ENCODE results near the gene EPB41L2.
"Not testable (repeated sequence)": the region's sequence is repeated elsewhere in the genome, so short reads cannot be mapped to it uniquely, and the experiment has no call there.

Gene EPB41L2

DNA sequence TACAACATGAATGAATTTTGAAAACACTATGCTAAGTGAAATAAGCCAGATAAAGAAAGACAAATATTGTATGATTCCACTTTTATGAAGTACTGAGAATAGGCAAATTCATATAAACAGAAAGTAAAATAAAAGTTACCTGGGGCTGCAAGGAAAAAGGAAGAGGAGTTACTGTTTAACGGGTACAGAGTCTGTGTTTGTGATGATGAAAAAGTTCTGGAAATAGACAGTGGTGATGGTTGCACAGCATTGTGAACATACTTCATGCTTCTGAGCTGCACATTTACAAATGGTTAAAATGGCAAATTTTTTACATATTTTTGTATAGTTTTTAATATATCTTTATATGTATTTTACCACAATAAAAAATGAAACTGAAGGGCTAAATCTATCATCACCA, 29.4 kb downstream of the EPB41L2 start:
- DNase-seq: no peak

DNA sequence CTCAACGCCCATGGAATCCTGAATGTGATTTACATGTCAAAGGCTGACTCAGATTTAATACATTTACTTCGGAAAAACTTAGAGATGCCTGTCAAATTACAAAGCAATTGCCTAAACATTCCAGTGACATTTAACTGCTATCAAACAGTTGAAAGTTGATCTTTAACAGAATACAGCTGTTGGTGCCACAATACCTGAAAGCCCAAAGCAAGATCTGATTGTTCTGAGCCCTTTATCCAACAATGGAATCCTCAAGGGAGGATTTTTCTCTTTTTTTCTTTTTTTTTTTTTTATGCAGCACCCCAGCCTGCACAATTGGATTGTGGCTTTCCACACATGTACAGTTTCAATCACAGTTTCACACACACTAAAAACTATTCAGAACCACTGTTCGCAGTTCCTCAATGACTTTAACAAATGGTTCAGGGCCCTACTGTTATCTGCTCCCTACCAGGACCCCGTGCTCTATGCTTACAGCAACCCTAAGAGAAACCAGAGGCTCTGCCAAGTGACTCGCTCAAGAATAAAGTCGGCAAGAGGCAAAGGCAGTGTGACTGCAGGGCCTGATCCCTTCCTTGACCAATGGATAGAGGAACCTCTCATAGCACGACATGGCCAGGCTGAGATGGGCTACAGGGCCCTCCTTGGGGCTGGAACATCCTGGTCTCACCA, 33.3 kb downstream of the EPB41L2 start:
- DNase-seq: no peak

DNA sequence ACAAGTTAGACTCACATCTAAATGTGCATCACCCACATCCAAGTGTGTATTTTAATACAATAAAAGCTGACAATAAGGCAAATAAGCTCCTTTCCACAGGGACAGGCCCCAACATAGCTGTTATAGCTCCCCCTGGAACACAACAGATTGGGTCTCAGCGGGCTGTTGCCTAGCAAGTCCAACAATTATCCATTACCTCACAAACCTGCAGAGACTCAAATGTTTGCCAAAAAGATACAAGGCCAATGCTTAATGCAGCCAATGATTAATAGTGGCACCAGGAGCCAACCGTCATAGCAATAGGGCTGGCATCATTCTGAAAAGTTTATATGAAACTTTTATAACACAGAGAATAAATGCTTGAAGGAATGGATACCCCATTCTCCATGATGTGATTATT, 35.7 kb downstream of the EPB41L2 start:
- DNase-seq: peak; percentile 22

DNA sequence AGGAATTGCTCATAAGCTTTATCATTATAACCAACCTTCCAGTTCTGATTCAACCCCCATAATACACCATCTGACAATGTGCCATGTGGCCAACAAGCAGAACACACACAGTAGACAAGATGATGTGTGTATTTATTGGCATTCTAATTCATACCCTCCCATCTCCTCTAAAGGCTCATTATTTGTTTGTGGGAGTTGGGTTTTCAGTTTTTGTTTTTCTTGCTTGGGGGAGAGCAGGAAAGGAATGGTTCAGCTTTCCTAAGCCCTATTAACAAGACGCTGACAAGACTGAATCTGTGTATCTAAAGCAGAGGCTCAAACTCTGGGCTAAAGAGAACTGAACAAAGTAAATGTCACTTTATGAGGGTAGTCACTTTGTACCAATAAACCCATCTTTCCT, 36.8 kb downstream of the EPB41L2 start:
- no peak for DNase-seq

DNA sequence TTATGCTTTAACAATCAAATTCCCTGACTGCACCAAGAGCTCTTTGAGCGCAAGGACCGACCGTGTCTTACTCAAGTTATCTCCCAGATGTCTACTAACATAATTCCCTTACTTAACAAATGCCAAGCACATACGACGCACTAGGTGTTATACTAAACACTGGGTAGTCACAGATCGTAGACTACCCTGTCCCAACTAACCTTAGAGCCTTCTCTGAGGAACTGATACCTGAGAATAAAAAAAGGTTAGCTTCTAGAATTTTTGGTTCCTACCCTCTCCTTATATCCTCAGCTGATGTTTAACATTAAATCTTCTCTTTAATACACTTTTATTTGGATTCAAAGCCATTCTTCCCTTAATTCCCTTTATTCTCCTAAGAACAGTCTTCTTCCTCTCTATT, 38.5 kb downstream of the EPB41L2 start:
- DNase-seq: no peak

DNA sequence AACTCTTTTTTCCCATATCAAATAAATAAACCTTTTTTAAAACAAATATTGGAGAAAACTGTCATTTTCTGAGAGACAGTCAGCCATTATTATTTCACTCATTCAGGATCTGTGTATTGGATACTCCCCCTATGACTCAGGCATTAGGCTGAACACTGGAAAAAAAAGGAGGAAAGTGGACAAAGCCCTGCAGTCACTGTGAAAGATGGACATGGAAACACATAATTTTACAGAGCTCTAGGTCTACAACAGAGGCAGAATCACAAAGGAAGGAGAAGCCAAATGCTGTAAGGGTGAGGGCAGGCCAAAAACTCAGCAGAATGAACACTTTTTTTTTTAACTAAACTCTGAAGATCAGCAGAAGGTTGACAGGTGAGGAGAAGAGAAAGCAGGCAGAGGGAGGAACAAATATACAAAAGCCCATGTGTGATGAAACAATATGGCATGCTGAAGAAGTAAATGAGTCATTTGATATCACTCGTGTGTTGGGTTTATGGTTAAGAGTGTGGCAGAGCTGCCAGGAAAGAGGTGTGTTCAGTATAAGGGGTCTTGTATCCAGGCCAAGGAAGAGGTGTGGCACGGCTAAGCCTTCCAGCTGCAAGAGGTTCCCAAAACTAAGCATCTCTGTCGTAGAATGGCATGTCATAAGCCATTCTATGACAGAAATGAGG, 39.1 kb downstream of the EPB41L2 start:
- DNase-seq: peak; percentile 6

DNA sequence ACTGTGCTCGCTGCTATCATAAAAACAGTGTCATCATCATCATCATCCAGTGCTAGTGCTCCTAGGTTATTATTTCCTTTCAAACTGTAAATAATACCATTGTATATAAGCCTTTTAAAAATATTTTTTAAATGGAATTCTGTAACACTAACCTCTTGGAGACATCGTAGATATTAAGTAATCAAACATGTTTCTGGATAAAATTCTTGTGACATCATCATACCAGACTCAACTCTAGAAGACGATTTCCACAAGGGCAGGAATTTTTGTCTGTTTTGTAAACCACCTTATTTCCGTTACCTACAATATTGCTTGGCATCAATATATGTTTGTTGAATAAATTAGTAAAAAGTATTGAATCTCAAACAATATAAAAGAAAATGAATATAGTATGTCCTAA, 40.4 kb downstream of the EPB41L2 start:
- no peak for DNase-seq

DNA sequence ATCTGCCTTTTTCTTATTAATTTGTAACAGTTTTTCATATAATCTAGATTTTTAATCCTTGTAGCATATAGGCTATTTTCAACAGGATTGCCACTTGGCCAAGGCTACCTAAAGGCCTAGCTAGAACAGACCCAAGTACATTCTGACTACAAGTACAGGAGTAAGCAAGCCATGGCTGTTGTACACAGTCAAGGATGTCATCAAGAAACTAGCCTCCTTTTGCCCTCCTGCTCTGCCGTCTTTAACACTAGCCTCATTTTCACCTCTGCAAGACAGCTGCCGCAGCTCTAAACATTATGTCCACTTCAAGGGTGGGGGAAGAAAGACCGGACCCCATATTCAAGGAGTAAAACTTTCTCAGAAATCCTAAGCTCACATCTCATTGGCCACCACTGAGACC, 45.1 kb downstream of the EPB41L2 start:
- DNase-seq: no peak

DNA sequence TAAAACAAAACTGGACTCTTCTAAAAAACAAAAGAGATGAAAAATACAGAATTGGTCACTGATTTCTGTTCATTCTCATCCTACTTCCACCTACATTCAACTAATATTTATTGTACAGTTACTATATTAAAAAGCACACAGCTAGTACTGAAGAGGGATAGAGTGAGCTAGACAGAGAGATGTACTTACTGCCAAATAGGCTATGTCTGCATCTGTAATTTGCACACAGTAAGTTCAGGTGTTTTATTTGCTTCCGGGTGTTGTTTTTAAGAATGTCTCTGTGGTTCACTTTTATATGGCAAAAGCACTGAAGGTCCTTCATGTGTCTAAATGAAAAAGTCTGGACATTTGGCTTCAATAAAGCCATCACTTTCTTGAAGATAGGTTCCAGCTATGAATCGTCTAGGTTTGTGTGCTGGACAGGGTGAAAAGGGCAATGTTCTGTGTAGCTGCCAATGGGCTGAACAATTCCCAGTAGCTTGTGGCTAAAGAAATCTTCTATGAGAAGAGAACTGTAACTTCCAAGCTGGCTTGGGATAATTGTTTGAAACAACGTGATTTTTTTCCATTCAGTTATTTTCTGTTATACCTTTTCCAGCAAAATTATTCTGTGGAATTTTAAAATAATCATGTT, 47.3 kb downstream of the EPB41L2 start:
- DNase-seq: no peak

DNA sequence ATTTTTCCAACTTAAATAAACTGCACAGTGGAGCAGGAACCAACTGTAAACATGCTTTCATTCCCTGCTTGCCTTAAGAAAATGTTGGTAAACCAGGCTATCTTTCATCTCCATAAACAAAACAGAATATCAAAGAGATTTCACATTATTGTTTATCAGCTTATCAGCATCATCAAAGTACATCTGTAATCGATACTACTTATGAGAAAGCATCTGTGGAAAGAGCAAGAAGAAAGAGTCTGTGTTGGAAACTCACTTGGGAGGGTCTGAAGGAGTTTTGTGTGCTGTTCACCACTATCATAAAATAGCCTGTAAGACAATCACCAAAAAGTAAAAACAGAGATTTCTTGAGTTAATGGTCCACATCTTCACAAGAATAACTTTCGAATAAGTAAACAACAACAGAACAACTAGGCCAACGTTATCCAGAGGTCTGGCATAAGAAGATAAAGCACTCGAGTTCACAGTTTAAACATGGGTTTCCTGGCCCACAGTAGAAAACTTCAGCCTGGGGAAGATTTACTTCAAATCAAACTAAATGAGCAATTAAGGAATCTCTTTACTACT, 47.9 kb downstream of the EPB41L2 start:
- no peak for DNase-seq

DNA sequence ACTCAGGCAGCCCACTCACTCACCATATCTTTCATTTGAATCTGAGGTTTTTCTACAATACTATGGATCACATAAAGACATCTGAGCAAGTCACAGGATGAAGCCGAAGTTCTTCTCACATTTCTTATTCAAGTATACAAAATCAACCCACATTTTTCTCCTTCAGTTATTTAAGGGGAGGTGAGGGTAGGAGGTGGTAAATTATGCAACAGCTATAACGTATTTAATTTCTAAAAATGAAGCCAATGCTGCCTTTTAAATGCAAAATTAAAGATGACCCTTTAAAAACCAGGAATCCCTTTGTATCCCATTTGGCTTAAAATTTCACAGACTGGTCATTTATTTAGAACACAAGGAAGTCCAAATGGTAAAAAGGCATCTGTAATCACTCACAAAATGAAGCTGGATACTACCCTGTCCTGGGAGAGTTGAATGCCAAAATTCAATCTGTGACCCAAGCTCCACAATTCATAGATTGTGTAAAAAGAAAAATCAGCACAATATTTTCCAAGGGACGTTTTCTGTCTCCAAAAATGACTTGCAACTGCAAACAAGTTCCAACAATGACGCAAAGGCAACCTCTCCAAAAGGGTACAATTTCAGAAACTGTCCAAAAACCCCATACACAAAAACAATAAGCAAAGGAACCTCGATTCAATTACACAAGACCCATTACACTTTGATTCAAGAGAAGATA, 48.8 kb downstream of the EPB41L2 start:
- no peak for DNase-seq

DNA sequence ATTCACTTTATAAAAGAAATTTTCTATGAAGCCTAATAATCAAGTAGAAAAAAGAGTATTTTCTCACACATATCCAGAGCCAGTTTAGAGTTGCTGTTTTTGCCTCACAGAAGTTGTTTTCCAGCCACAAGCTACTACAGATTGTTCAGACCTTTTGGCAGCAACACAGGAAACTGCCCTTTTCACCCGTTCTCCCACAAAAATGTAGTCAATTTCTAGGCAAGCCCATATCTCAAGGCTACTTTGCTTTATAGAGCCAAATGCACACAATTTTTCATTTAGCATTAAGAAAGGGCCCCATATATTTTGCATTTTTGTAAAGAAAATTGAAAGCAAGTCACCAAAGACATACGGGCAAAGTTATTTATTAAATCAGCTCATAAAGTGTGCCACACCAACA, 49.5 kb downstream of the EPB41L2 start:
- no peak for DNase-seq

DNA sequence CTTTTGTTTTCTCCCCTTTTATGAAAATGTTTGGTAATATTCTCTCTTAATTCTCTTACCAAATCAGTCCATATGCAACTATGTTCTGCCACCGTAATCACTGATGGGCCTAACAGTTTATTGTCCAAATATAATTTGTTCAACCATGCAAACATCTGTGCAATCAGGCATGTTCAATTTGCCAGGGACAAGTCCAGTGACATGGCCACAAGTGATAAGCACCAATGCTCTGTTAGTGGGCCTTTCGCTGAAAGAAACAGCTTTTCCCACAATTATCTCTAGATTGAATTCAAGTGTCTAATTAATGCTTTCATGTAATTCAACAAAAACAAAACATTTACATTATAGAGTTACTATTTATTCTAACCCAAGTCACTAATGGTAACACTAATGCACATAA, 53.3 kb downstream of the EPB41L2 start:
- DNase-seq: no peak

DNA sequence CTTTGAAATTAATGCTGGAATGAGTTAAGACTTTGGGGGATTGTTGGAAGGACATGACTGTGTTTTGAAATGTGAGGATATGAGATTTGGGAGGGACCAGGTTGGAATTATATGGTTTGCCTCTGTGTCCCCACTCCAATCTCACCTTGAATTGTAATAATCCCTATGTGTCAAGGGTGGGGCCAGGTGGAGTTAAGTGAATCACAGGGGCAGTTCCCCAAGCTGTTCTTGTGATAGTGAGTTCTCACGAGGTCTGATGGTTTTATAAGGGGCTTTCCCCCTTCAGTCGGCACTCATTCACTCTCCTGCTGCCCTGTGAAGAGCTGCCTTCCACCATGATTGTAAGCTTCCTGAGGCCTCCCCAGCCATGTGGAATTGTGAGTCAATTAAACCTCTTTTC, 54.1 kb downstream of the EPB41L2 start:
- not testable (repeated sequence) for DNase-seq

DNA sequence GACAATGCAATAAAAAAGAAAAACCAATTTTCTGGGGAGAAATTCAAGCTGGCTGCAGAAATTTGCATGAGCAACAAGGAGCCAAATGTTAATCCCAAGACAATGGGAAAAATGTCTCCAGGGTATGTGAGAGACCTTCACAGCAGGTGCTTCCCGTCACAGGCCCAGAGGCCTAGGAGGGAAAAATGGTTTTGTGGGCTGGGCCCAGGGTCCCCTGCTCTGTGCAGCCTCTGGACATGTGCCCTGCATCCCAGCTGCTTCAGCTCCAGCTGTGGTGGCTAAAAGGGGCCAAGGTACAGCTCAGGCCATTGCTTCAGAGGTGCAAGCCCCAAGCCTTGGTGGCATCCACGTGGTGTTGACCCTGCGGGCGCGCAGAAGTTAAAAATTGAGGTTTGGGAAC, 55.1 kb downstream of the EPB41L2 start:
- not testable (repeated sequence) for DNase-seq

DNA sequence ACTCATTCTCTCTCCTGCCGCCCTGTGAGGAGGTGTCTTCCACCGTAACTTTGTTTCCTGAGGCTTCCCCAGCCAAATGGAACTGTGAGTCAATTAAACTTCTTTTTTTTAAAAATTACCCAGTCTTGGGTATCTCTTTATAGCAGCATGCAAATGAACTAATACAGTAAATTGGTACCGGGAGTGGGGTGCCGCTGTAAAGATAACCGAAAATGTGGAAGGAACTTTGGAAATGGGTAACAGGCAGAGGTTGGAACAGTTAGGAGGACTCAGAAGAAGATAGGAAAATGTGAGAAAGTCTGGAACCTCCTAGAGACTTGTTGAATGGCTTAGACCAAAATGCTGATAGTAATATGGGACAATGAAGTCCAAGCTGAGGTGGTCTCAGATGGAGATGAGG, 55.8 kb downstream of the EPB41L2 start:
- DNase-seq: no peak

DNA sequence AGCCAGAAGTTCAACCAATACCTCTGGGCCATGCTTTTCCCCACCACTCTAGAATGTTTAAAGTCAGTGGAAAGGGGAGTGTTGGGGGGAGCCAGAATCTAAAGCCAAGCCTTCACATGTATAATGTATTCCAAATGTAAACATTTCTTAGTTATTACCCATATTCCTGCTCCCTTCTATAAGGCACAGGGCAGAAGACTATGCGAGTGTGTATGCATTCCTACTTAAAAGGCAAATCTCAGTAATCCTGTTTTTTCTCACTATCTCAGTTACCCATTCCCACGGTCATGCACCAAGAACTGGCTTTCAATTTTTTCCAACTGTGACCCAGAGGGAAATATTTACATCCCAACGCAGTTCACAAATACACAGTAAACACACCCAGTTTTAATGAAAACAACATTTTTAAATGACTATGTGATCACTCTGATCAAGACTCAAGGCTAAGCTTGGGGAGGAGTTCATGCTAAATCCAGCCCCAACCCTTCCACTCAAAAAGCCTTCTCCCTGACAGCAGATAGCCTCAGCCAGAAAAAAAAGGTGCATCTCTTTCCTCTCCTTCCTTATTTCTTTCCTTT, 57.5 kb downstream of the EPB41L2 start:
- DNase-seq: no peak

DNA sequence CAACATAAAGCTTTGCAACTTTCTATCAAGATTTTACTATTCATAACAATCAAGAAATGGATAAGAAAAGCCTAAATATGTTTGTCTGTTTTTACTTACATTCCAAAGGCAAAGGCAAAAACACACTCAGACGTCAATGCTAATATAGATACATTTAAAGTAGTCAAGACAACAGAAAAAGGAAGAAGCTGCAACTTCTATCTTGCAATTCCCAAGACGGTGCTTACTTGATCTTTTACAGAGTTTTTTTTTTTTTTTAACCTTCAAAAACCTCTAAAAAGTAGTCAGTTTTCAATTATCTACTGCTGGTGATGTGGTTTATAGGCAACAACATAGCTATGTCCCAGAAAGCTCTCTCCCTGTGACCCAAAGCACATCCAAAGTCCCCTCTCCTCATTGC, 58.1 kb downstream of the EPB41L2 start:
- no peak for DNase-seq

DNA sequence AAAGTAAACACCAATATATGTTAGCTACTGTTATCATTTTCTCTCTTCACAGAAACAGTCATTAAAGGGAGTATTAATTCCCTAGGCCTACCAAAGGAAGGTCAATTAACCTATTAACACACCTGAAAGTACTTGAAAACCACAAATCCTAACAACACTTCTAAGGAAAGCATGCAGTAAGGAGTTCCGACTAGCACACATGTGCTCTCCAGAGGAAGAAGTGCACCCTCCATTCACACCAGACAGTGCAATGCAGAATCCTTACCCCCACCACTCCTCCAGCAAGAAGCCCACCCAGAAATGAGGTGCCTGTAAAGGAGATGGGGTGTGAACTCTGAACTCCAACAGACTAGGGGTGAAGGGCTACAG, 58.7 kb downstream of the EPB41L2 start:
- no peak for DNase-seq

DNA sequence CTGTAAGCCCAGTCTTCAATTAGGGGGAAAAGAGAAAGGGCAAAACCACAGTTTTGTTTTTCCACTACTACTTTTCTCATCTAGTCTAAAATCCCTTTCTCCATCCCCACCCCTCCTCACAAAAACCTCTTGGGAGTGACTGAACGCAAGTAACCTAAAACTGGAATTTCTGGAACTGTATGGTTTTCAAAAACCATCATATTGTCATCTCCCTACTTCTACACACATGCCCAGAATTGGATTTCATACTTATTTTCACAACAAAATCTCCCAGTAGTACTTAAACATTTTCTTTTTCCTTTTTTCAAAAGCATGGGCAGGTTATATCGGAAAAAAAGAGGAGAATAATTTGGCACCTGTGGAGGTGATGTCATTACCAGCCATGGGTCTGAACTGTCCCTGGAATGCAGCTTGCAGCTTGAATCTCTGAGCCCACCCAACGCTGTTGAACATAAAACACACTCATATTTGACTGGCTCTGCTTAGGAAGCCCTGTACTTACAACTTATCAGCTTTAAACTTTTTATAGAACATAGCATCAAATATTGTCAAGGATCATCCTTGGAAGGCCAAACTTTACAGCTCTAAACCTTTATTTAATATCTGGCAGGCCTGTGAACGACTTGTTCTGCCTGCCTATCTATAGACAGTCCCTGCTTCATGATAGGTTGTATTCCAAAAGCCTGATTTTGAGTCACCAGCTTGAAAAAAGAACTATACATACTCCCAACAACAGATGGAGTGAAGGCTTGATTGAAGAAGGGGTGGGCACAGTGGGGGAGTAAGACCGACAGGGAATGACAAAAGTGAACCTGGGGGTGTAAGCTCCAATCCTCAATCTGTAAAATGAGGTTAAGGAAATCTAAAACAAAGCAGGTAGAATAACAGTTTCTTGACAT, 59.3 kb downstream of the EPB41L2 start:
- no peak for DNase-seq

DNA sequence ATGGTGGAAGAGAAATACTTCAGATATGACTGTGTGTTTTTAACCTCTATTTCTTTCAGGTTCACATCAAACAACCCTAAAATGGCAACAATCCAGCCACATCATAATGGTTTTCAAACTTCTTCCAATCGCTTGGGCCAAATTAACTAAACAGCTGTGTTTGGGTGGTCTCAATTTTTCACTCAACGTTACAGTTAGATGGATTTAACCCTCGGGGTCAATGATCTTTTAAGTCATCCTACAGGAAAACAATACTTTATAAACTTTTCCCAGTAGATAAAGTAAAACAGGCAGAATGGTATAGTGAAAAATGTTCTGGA, 60.4 kb downstream of the EPB41L2 start:
- no peak for DNase-seq

DNA sequence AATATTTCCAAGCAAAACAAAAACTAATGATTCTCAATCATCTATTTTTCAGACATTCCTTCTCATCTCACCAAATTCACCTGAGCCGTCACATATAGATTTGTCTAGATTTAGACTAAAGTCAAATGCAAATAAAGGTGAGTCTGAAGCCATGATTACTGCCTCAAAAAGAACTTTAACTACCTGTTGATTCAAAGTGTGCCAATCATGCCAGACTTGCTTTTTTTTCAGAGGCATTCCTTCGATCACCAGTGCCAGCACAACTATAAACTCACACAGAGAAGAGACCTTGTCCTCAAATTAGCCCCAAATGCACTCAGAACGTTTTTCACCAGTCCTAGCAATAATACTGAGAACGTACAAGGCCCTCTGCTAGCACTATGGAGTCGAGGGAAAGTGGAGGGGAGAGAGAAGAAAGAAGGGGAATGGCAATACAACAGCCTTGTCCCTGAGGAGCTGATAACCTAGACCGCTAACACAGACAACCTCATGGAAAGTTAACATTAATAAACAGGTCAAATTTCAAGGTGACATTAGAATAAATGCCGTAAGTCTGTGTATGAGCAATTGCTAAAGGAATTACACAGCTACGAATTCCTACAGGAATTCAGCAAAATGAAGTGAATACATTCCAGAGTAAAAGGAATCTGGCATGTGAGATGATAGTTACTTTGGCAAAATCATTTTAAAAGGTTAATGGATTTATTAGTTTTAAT, 60.9 kb downstream of the EPB41L2 start:
- DNase-seq: no peak

Measured in DMS 273 treated with DMSO at 0.1 percent for 48 hours (cell line).